Uterus (tissue), 4 donors: ENCODE results near the gene EPHA6. TPM values are rescaled to one million over a fixed set of nuclear protein-coding genes. Genes with fewer than 3 reads are reported as not detected.
"Not testable (repeated sequence)": the region's sequence is repeated elsewhere in the genome, so short reads cannot be mapped to it uniquely, and the experiment has no call there.

Experiments
- DNase-seq, 2 donors: peaks; one replicate each; pipeline ENCODE4 v3.0.0-alpha.2; 2019 to 2020
- H3K27ac ChIP-seq, 2 donors: fragments of 200-600 bp; sonication (generic); 1 replicate in 1 of 2; 2 replicates in 1 of 2; pipeline ENCODE4 v1.5.1; 2016 to 2018
- H3K27me3 ChIP-seq, 2 donors: fragments of 200-600 bp; sonication (generic); one replicate each; pipeline ENCODE4 v1.5.1; 2018 to 2019; ENCODE audit warnings: control low read depth in 1 of 2
- H3K36me3 ChIP-seq, 2 donors: fragments of 200-600 bp; sonication (generic); one replicate each; pipeline ENCODE4 v1.5.1; 2019; ENCODE audit warnings: control low read depth in 1 of 2
- H3K4me1 ChIP-seq, 2 donors: fragments of 200-600 bp; sonication (generic); one replicate each; pipeline ENCODE4 v1.5.1; 2018 to 2019; ENCODE audit warnings: control low read depth in 1 of 2
- H3K4me3 ChIP-seq, 2 donors: fragments of 200-600 bp; sonication (generic); 1 replicate in 1 of 2; 2 replicates in 1 of 2; pipeline ENCODE4 v1.5.1; 2018 to 2019; ENCODE audit warnings: mild to moderate bottlenecking in 1 of 2
- H3K9me3 ChIP-seq, 2 donors: fragments of 200-600 bp; sonication (generic); one replicate each; pipeline ENCODE4 v1.5.1; 2019; ENCODE audit warnings: control low read depth in 1 of 2
- POLR2A ChIP-seq, 2 donors: fragments of 450-650 bp; IDR thresholded peaks; one replicate each; pipeline ENCODE4 v1.6.1; 2016; ENCODE audit warnings: antibody characterized with exemption in 2 of 2, mild to moderate bottlenecking in 1 of 2, moderate library complexity in 1 of 2
- intact Hi-C: fragments of 100-400 bp; cut with DNase I; formaldehyde crosslinking; loops from one replicate; pipeline ENCODE4 v1.15.1; 2023; ENCODE audit warnings: low total_unique reads
- total RNA-seq, 4 donors: library from RNA; depleted of rRNA in 3 of 4; stranded (reverse); fragments of >200 nt in 3 of 4; gene quantifications; one replicate each; pipeline versions ENCODE4 v1.1.0 to v1.2.4, GENCODE V29; 2014 to 2023
- TF ChIP-seq, protein P1 (sequence below), 4 experiments: fragments of 200-600 bp in 2 of 4; fragments of 450-650 bp in 2 of 4; sonication (generic) in 2 of 4; IDR thresholded peaks; one replicate each; pipeline ENCODE4 v1.5.1; 2016 to 2019; ENCODE audit warnings: antibody characterized with exemption in 4 of 4, mild to moderate bottlenecking in 2 of 4, moderate library complexity in 1 of 4
- donor health status: DM: yes; HTN: yes; CAD: no.

EPHA6 gene
- total RNA-seq, 4 donors from 2014 or later, result 0.29 to 7.3 (median 2.5) TPM

DNA sequence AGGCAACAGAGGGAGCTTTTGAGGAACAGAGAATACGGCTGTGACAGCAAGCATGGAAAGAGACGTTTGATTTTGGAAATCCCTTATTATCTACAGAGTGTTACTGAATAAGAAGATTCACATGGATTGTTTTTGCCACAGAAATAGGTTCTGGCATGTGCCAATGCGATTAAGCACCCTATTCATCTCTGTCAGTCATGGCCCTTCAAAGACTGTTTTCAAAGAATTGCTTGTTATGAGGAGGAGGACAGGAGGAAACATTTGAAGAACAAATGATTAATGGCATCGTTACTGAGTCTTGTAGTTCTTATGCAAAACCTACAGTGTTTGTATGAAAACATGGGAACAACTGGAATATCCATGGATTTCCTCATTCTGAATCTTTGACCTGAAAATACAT lies 86.2 kb downstream of the EPHA6 start:
- no peak overlapping the region for H3K27ac ChIP-seq
- no peaks in the 10 kb centered on the region for H3K4me1 ChIP-seq
- no peaks in the 10 kb centered on the region for H3K36me3 ChIP-seq
- H3K4me3 ChIP-seq, result no peak overlapping the region
- H3K9me3 ChIP-seq, result no peaks in the 10 kb centered on the region
- no peak for DNase-seq
- no peaks in the 10 kb centered on the region for H3K27me3 ChIP-seq
- intact Hi-C loops, result no loop called here
- TF ChIP-seq, protein P1, sequence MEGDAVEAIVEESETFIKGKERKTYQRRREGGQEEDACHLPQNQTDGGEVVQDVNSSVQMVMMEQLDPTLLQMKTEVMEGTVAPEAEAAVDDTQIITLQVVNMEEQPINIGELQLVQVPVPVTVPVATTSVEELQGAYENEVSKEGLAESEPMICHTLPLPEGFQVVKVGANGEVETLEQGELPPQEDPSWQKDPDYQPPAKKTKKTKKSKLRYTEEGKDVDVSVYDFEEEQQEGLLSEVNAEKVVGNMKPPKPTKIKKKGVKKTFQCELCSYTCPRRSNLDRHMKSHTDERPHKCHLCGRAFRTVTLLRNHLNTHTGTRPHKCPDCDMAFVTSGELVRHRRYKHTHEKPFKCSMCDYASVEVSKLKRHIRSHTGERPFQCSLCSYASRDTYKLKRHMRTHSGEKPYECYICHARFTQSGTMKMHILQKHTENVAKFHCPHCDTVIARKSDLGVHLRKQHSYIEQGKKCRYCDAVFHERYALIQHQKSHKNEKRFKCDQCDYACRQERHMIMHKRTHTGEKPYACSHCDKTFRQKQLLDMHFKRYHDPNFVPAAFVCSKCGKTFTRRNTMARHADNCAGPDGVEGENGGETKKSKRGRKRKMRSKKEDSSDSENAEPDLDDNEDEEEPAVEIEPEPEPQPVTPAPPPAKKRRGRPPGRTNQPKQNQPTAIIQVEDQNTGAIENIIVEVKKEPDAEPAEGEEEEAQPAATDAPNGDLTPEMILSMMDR (IDR thresholded peaks at IDR 0.05), result no peak
- no peak for TF ChIP-seq POLR2A (IDR thresholded peaks at IDR 0.05)

DNA sequence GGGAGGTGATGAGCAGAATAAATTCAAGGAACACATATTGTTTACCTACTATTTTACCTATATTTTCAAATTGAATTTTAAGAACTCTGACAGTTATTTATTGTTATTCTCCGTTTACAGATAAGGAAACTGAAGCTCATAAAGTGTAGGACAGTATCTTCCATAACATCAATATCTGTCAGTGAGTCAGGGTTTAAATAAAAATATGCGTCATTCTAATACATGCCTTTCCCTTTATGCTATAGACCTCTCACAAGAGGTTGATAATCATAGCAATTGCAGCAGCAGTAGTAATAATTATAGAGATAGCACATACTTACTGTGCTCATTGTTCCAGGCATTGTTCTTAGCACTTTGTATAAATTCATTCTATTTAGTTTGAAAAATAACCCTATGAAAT lies 101.1 kb downstream of the EPHA6 start:
- H3K27me3 ChIP-seq, result no peaks in the 10 kb centered on the region
- H3K4me1 ChIP-seq, result no peaks in the 10 kb centered on the region
- no peak overlapping the region for H3K27ac ChIP-seq
- no peak for DNase-seq
- TF ChIP-seq, protein P1 (IDR thresholded peaks at IDR 0.05), result no peak
- TF ChIP-seq POLR2A (IDR thresholded peaks at IDR 0.05), result no peak
- H3K4me3 ChIP-seq, result no peak overlapping the region
- no peaks in the 10 kb centered on the region for H3K36me3 ChIP-seq
- intact Hi-C loops, result no loop called here
- no peaks in the 10 kb centered on the region for H3K9me3 ChIP-seq

DNA sequence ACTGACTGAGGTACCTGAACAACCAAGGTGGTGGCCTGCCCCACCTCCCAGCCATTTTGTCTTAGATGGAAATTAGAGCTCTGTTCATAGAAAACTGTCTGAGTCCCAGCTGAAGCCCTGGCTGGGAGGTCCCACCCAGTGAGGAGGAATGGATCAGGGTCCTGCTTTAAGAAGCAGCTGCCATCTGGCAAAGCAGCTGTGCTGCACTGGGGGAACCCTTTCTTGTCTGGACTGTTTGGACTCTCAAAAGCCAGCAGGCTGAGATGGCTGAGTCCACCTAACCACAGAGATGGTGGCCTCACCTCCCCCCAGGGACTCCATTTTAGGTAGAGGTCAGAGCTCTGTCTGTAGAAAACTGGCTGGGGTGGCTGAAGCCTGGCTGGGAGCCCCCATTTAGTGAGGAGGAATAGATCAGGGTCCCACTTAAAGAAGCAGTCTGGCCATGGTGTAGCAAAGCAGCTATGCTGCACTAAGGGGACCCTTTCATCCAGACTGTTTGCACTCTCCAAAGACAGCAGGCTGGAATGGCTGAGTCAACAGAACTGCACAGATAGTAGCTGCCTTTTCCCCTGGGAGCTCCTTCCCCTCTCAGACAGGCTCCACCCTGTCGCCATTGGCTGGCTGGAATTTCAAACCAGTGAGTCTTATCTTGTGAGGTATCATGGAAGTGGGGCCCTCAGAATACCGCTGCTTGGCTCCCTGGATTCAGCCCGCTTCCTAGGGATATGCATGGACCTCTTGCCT lies 116.9 kb downstream of the EPHA6 start:
- Histone ChIP-seq H3K9me3 (peaks cover 0 to 18% of the 10 kb centered on the region in 2 donors), H3K4me1 (no peaks in the 10 kb centered on the region), H3K4me3 (no peak overlapping the region), H3K27me3 (no peaks in the 10 kb centered on the region), H3K27ac (no peak overlapping the region), H3K36me3 (no peaks in the 10 kb centered on the region)
- intact Hi-C loops, result no loop called here
- TF ChIP-seq, protein P1 (IDR thresholded peaks at IDR 0.05), result no peak
- no peak for TF ChIP-seq POLR2A (IDR thresholded peaks at IDR 0.05)
- no peak for DNase-seq

DNA sequence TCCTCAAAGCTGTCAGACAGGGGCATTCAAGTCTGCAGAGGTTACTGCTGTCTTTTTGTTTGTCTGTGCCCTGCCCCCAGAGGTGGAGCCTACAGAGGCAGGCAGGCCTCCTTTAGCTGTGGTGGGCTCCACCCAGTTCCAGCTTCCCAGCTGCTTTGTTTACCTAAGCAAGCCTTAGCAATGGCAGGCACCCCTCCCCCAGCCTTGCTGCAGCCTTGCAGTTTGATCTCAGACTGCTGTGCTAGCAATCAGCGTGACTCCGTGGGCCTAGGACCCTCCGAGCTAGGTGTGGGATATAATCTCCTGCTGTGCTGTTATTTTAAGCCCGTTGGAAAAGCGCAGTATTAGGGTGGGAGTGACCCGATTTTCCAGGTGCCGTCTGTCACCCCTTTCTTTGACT lies 127.7 kb downstream of the EPHA6 start:
- H3K27ac ChIP-seq, H3K4me1 ChIP-seq, H3K27me3 ChIP-seq, DNase-seq, H3K9me3 ChIP-seq, H3K4me3 ChIP-seq, intact Hi-C loops, H3K36me3 ChIP-seq: not testable (repeated sequence)

DNA sequence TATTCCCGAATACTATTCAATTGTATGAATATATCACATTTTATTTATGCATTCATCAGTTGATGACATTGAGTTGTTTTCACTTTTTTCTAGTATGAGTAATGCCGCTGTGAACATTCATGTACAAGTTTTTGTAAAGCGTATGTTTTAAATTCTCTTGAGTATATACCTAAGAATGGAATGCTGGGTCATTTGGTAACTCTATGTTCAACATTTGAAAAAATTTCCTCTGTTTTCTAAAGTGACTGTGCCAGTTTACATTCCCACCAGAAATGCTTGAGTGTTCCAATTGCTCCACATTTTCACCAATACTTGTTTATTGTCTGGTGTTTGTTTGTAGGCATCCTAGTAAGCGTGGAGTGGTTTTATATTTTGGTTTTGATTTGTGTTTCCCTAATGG lies 144.5 kb downstream of the EPHA6 start:
- DNase-seq, result no peak
- intact Hi-C loops, result no loop called here
- no peak overlapping the region for H3K27ac ChIP-seq
- H3K4me3 ChIP-seq, result no peak overlapping the region
- no peaks in the 10 kb centered on the region for H3K36me3 ChIP-seq
- TF ChIP-seq, protein P1 (IDR thresholded peaks at IDR 0.05), result no peak
- TF ChIP-seq POLR2A (IDR thresholded peaks at IDR 0.05), result no peak
- no peaks in the 10 kb centered on the region for H3K4me1 ChIP-seq
- no peaks in the 10 kb centered on the region for H3K27me3 ChIP-seq
- no peaks in the 10 kb centered on the region for H3K9me3 ChIP-seq
